ENCODE measurements around the gene MAJIN.

Gene MAJIN

DNA sequence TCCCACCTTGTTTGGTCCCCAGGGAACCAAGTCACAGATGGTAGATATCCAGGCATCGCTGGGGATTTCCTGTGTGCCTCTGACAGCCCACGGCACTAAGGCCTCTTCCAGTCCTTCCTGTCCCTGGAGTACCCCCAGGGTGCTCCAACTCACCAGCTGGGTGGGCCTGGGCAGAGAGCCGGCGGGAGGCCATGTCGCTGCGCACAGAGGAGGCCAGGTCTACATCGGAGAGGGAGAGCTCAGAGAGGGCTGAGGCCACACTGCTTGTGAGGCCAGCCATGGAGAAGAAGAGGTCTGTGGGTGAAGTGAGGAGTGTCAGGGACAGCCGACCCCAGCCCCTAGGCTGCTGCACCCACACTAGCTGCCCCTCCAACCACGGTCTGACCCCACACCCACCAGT lies 60.2 kb downstream of the MAJIN start:
- DNase-seq (ENCODE audit: low spot score), result no peak

DNA sequence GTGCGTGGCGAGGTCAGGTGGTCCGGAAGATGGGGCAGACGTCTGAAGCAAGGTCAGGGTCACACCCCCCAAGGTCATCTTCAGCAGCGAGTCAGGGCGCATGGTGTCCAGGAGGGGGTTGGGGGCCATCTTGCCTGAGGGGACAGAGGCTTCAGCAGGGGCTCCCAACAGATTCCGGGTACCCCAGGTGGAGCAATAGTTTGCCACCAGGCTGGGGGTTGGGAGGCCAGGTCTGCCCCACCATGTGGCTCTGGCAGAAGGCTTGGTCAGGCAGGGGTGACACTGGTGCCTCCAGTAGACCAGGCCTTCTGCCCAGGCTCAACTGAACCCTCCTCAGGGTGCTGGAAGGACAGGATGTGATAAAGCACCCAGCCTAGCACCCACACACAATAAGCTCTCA lies 60.8 kb downstream of the MAJIN start:
- DNase-seq (ENCODE audit: low spot score), result no peak

DNA sequence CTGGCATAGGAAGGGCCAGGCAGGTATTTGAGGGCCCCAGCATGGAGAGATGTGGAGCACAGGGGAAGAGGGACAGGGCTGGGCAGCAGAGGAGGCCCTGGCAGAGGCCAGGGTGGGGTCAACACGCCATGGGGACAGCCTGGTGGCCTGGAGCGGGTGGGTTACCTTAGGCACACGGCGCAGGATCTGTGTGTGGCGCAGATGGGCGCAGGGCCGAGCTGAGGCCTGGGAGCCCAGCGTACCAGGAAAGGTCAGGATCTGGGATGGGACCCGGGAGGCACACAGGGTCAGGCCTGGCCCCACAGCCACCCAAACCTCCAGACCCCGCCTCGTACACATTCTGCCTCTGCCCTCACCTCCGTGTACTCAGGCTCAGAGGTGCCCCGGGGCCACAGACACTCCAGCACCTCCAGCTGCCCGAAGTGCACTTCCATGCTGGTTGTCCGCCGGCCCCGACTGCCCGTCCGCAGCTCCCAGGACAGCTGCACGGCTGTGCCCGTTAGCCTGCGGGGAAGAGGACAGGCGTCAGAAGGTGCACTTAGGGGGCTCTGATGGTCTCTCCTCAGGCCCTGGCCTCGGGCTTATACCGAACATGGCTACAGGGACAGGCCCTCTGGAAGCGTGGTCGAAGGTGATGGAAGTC lies 61.3 kb downstream of the MAJIN start:
- DNase-seq (ENCODE audit: low spot score), result no peak

DNA sequence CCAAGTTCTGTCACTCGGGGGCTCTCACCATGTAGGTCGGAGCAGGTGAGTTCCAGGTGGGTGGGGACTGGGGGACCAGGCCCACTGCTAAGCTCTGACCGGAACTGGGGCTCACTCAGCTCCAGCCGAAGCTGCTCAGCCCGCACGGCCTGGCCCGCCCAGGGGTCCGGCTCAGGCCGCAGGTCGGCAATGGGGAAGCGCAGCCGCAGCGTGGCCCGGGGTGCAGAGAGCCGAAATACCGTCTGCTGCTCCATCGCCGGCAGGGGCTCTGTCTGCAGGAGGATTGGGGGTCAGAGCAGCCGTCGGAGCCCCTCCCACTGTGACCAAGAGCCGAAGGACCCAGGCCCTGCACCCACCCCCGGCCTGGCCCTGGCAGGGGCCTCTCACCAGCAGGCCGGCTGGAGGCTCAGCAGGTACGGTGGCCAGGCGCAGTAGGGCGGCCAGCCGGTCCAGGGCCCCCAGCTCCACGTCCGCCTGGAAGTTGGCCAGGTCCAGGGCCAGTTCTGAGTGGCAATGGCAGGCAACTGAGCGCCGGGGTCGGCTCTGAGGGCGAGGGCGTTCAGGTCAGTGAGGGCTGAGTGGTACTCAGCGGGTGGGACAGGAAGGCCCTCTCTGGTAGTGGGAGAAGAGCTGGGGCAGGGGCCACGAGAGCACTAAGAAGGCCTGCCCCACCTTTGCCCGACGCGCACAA lies 62.1 kb downstream of the MAJIN start:
- DNase-seq (ENCODE audit: low spot score), result no peak

DNA sequence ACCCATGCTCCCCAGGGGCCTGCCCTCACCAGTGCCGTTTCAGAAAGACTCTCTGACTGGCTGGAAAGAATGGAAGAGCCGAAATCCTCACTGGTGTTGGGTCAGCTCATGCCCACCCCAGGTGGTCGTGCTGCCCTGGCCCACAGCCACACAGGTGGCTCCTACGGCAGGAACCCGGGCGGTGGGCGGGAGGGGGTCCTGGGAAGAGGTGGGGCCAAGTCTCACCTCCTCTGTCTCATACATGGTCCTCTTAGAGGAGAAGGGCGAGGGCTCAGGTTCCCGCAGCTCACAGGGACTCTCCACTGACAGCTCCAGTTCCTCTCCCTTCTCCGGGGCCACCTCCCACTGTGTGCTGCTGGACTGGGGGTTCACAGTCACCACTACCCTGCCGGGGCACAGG lies 63.1 kb downstream of the MAJIN start:
- DNase-seq (ENCODE audit: low spot score), result no peak

DNA sequence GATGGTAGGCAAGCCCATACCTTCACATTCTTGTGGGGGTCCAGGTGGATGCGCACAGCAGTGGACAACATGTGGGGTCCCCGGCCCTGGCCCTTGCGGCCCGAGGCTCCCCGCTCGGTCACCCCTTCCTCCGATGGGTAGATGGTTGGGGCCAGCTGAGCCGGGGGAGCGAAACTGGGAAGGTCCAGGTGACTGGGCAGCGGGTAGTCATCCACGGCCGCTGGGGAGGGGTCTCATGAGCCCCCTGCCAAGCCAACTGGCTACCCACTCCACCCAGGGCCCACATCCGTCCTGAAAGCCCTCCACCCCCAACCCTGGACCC lies 65.6 kb downstream of the MAJIN start:
- no peak for DNase-seq (ENCODE audit: low spot score)

DNA sequence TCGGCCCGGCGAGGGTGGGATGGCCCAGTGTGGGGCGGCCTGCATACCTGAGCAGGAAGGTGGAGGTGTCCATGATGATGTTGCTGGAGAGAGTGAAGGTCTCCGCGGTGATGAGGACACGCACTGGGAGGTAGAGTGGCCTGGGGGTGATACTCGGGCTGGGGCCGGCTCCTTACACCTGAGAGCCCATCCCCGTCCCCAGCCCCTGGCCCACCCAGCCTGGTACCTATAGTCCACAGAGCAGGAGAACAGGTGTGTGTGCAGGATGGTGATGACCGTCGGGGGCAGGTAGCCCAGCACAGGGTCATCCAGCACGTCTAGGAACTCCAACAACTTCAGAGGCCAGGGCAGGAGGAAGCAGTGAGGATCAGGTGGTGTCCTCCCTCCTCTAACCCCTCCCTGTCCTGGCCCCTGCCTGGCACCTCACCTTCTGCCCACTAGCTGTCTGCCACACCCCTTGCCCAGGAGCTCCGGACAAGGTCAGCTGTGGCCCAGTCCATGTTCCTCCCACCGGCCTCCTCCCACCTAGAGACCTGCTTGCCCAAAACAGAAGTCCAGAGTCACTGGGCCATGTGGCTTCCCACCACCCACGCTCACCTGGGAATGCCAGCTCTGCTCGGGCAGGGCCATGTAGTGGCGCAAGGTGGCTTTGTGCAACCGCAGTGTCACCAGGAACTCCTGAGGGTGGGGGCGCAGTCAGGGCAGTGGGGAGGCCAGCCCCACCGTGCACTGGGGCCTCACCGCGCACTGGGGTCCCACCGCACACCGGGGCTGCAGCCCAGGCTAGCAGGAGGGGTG lies 66.2 kb downstream of the MAJIN start:
- no peak for DNase-seq (ENCODE audit: low spot score)

DNA sequence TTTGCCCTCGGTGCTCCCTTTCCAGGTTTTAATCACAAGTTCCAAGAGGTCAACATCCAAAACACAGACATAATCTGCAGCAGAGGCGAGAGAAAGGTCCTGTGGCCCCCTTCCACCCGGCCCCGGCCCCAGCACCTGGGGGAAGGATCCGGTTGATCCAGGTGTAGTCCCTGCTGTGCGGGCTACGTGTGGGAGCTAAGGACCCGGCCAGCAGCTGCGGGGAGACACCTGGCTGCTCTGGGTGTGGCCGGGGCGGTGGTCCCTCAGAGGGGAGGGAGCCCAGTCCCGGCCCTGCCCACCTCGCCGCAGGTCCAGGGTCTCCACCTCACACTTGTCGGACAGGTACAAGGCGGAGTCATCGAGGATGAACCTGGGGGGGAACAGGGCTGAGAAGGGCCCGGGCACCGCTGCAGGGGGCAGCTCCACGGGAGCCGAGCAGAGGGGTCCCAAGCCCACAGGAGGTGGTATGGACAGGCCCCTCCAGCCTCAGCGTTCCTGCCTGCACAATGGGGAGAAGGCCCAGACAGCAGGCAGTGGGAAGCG lies 68.5 kb downstream of the MAJIN start:
- no peak for DNase-seq (ENCODE audit: low spot score)

DNA sequence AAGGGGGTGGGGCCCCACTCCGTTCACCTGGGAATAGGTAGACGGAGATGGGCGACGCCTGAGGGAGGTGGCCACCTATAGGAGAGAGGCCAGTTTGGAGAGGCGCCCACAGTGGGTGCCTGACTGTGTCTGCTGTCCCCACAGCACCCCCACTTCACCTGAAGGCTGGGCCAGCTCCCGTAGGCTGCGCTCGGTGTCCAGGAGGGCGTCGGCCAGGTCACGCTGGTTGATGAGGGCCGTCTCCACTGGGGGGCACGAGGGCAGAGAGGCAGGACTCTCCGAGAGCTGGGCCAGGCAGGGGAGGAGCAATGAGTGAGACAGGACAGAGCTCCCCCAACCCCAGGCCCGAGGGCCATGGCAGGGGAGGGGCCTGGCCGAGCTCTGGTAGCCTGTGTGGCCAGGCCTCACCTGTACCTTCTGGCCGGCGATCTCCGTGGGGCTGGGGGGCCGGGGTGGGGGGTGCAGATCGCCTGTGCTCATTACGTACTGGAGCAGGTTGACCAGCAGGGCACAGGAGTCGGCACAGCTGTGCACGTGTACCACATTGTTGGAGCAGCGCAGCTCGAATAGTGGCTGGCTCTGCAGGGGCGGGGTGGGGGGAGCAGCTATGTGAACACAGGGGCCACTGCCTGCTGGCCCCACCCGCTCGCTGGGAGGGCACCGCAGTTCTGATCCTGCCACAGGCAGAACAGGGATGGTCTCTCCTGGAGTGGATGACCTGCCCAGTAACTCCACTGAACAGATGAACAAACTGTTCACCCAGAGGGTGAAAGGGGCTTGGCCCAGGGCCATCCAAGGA lies 69.6 kb downstream of the MAJIN start:
- DNase-seq (ENCODE audit: low spot score), result no peak

DNA sequence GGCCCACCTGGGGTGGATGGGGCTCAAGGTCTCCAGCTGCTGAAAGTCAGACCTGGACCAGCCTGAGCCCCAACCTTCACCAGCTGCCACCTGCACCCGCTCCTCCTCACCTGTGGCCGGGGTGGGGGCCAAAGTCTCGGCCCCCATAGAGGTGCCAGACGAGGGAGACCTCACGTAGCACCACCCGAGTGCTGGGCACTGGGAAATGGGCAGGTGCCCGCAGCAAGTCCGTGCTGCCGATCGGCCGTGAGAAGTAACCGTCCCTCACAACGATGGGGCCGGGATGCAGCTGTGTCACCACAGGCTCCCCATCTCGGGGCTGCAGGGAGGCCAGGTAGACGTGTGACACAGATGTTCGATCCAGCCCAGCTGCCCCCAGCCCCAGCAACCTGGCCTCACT lies 71.1 kb downstream of the MAJIN start:
- DNase-seq (ENCODE audit: low spot score), result no peak

DNA sequence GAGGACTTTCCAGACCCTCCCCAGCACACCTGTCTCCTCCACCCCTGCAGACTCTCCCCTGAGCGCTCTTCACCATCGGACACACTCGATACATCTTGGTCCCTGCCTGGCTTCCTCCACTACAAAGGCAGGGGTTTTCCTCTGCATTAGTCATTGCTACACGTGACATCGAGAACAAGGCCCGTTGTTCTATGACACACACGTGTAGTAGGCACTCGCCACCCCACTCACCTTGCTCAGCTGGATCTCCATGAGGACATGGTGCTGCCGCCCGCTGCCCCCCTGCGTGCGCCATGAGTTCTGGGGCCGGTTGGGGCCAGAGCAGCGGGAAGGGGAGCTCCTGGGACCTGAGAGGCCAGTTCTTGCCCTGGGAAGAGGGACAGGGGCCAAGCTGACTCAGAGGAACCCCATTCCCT lies 71.6 kb downstream of the MAJIN start:
- DNase-seq (ENCODE audit: low spot score), result peak; percentile 76

DNA sequence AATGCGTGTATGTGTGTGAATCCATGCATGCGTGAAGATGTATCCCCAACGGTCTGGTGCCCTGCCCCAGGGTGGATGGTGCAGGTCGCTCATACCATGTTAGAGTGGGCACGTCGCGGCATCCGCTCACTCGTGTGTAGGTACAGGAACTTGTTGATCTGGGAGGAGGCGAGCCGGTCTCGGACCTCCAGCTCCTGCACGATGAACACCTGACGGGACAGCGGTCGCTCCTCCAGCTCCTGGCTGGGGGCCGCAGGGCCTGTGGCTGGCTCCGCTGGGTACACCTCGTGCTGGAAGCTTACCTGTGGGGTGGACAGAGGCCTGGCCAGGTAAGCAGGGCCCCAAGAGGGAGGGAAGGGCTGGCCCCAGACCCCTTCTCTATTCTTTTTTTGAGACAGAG lies 73.4 kb downstream of the MAJIN start:
- DNase-seq (ENCODE audit: low spot score), result no peak

DNA sequence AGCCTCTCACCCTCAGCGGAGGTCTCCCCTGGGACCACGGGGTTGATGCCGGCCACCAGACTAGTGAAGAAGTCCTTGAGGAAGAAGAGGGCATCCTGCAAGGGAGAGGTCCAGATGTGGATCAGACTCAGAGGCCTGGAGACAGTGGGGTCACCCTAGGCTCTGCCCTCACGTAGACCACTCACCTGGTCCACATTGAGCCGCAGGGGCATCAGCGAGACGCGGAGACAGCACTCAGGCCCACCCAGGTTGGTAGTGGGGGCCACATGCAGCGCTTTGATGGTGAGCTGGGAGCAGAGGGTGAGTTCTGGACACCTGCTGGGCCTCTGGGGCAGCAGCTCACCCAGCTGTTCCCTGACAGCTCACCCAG lies 73.8 kb downstream of the MAJIN start:
- no peak for DNase-seq (ENCODE audit: low spot score)

DNA sequence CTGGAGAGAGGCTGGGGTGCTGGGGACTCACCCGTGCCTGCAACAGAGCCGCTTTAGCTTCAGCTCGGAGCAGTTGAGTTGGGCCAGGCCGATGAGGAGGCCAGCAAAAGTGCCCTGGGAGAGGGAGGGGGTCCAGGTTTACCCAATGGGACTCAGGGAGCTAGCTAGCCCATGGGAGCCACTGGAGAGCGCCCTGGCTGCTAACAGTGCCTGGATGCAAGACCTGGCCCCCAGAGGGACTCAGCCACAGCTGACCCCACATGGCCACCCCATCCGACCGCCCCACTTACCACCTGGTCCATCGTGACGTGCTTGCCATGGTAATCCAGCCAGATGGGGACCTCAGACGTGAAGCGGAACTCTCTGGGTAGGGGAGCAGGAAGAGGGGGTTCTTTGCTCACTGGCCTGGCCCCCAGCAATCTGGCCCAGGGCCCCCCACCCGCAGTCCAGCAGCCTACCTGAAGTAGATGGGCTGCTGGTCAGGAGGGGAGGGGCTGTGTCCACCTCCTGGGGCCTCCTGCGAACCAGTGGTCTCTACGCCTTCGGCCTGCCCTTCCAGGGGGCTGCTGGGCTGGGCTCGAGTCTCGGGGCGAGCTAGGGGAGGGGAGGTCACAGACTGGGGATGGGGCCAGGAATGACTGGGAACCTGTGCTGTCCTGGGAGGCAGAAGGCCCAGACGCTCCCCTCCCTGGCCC lies 74.4 kb downstream of the MAJIN start:
- DNase-seq (ENCODE audit: low spot score), result no peak

DNA sequence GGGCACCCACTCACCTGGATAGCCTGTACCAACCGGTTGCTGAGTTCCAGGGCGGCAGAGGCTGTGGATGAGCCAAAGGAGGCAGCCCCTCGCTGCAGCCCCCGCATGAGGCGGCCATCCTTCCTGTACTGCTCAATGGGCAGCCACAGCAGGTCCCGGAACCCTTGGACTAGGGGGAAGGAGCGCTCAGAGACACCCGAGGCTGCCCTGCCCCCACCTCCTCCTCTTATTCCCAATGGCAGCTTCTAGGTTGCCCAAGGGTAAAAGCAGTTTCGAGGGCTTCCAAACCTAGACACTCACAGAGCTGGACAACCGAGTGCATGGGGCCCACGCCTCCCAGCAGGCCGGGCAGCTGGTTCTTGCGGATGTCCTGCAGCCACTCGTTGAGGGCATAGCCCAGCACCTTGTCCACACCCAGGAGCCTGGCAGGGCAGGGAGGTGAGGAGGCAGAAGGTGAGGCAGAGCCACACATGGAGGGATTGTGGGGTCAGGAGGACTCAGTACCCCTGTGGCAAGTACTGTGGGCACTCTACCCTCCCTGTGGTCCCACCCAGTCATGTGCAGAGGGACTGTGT lies 75.4 kb downstream of the MAJIN start:
- DNase-seq (ENCODE audit: low spot score), result no peak

DNA sequence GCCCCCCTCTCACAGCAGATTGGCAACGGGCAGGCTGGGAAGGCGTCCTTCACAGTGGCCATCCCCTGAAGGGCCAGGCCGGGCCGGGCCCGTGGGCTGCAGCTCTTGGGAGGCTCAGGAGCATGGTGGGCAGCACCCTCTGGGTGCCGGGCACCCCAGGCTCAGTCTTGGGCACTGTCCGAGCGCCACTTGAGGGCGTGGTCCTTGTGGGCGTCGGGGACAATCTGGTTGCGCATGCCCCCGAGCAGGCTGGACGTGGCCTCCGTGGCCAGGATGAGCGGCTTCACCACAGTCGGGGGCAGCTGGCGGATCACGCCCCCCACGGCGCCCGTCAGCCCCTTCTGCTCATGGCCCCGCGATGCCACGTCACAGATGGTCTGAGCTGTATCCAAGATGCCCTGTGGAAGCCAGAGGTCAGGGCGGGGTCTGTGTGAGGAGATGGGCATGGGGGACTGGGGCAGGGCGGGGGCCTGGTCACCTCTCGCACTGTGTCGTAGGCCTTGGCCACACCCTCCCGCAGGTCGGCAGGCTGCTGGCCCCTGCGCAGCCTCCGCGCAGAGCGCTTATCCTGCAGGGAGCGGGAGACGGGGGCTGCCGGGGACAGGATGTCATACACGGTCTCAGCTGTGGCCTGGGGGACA lies 77.0 kb downstream of the MAJIN start:
- no peak for DNase-seq (ENCODE audit: low spot score)

DNA sequence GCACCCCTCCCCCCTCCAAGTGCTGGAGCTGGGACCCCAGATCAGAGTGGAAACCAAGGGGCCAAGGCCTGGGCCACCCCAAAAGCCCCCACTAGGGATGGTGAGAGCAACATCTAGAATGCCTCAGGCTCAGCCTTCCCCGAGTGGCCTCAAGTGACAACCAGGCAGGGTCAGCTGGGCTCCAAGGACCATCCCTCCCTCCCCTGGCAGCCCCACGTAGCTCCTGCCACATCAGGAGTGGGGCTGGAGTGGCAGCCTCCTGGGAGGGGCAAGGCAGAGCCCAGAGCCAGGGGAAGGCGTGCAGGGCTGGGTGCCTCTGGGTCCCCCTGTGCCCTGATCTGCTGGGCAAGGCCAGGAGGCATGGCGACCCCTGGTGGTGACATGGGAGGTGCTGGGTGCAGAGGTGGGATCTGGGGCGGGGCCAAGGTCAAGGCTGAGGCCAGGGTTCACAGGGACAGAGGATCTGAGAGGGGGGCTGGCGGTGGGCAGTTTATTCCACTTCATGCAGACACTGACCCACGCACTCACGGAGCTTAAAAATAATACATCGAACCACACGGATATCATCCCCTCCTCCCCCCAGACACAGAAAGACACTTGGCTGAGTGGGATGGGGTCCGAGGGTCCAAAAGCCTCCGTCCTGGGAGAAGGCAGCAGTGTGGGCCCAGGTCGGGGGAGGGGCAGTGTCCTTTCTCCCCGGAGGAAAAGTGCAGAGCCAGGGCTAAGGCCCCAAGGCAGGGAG lies 77.7 kb downstream of the MAJIN start:
- DNase-seq (ENCODE audit: low spot score), result peak; percentile 89

DNA sequence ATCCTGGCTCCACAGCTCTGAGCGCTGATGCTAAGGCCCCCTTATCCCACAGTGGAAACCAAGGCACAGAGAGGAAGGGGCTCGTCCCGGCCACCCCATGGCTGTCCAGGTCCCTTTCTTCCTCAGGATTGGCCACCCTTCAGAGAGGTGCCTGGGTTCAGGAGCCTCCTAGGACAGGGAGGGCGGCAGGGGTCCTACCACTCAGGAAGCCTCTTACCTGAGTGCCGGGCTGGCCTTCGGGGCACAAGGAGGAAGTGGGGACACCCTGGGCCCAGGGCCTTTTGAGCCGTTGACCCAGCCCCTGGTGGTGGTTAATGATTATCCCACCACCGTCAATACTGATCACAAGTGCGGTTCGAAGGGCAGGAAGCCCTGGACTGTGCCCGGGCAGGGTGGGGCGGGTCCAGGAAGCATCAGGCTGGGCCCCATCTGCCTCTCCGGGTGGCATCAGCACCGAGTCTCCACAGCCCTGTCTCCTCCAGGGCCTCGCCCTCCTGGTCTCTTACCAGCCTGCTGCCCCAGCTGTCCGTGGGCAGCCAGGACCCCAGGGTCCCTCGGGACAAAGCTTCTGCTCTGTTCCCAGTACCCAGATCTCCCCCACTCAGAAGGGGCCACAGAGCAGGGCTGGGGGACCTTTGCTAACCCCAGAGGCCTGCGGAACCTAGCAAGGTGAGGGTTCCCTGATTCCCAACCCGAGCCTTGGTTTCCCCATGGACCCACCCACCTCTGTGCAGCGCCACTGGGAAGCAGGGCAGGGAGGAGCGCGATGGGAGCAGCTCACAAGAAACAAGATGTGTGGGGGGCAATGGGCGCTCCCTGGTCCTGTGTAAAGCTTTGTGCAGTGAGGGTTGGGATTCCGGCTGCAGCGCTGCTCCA lies 78.5 kb downstream of the MAJIN start:
- DNase-seq (ENCODE audit: low spot score), result no peak

DNA sequence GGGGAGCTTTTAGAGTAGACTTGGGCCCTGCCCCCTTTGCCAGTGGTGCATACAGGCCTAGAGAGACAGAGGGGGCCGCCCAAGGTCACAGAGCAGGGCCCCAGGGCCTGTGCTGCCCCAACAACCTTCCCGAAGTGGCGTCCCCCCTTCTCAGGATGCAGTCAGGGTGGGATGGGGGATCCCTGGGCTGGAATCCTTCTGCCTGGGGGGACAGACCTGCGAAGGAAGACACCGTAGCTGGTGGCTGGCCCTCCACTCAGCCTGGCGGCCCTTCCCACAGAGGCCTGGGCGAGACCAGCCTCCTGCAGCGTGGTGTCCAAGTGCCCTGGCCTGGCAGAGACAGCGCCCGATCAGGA lies 79.1 kb downstream of the MAJIN start:
- DNase-seq (ENCODE audit: low spot score), result no peak

Data from CD4-positive, alpha-beta T cell treated with Interleukin-6 at 100 ng/mL for 8 hours (primary cell).